ENCODE measurements around the gene CACNG1.

DNA sequence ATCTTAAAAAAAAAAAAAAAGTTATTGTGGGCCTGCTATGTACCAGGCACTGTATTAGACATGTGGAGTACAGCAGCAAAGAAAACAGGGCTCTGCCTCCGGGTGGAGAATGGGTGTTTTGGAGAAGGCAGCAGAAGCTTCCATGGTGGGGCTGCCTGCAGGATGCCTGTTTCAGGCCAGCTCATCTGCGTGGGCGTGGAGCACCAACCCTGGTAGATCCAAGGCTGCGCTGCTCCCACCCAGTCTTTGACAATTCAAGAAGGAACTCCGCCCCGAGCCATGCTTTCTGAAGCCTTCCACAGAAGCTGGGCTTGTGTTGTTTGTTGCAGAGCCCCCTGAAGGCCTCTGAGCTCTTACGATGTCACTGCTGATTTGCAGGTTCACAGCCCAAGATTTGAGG, 23.2 kb upstream of the CACNG1 start:
- TF ChIP-seq, protein P1, sequence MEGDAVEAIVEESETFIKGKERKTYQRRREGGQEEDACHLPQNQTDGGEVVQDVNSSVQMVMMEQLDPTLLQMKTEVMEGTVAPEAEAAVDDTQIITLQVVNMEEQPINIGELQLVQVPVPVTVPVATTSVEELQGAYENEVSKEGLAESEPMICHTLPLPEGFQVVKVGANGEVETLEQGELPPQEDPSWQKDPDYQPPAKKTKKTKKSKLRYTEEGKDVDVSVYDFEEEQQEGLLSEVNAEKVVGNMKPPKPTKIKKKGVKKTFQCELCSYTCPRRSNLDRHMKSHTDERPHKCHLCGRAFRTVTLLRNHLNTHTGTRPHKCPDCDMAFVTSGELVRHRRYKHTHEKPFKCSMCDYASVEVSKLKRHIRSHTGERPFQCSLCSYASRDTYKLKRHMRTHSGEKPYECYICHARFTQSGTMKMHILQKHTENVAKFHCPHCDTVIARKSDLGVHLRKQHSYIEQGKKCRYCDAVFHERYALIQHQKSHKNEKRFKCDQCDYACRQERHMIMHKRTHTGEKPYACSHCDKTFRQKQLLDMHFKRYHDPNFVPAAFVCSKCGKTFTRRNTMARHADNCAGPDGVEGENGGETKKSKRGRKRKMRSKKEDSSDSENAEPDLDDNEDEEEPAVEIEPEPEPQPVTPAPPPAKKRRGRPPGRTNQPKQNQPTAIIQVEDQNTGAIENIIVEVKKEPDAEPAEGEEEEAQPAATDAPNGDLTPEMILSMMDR (IDR thresholded peaks at IDR 0.05) = no peak
- TF ChIP-seq POLR2A (IDR thresholded peaks at IDR 0.05) = no peak

All from testis (tissue), 2 donors.